GM18868 (cell line): ENCODE measurements around the gene WHRN.

Experiments
- ATAC-seq: cut with Tn5 transposase; IDR thresholded peaks from one replicate; pipeline ENCODE4 v1.9.1; 2021; ENCODE audit warnings: mild to moderate bottlenecking, moderate library complexity; ENCODE audit not compliant: unreplicated experiment

WHRN gene

DNA sequence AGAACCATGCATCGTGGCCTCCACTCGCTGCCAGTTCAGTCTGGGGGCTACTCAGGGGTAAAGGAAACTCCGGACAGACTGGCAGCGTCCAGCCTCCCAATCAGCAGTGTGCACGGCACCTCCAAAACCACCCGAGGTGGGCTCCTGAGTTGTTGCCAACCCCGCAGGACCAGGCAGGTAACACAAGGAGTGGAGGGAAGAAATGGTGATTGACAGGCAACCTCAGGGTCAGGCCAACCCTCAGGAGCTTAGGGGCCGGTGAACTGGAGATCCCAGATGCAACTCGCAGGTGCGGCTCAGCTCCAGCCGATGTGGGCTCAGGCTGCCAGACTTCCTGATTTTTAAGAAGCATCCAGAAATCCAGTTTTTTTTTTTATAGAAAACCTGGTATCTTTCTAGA, 80.1 kb downstream of the WHRN start:
- no peak for ATAC-seq

DNA sequence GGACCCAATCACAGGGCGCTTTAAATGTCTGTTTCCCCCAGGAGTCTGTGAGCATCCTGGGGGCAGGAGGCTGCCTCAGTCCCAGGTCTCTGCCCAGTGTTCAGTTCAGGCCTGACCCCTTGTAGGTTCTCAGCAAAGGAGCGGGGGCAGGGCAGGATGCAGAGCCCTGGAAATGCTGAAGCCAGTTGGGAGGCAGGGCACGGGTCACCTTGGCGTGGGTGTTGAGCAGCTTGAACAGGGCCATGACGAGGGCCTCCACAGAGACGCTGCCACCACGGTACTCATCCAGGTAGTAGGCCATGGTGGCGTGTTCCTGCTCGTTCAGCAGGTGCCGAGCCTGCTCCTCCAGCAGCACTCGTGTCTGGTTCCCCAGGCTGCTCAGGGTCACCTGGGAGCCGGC, 81.1 kb downstream of the WHRN start:
- ATAC-seq = no peak

DNA sequence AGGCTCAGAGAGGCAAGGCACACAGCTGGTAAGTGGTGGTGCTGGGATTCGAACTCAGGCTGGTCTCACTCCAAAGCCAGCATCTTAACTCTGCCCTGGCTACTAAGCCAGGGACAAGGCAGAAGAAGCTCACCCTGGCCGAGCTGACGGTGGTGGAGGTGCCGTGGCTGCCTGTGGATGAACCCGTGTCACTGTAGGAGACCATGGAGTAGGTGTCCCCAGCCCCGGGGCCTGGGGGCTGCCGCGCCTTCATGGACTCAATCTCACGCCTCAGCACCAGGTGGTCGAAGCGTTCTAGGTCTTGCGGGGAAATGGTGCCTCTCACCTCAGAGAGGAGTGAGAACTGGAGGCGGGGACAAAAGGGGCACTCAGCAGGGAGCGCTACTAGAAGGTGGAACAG, 82.1 kb downstream of the WHRN start:
- no peak for ATAC-seq

DNA sequence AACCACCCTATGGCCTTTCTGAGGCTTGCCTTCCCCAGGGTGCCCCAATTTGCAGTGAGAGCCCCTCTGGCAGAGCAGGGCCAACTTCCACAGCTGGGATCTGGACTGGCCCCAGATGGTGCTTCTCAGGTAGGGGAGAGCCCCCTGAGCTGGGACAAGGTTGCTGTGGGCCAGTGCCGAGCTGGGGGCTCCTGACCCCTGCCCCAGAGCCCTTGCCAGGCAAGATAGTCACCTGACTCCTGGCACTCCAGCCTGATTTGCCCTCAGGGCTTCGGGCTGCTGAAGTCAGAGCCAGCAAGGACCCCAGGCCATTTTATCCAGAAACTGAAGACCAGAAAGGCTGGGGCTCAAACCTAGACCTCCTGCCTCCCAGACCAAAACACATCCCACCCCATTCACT, 84.1 kb downstream of the WHRN start:
- ATAC-seq = no peak

DNA sequence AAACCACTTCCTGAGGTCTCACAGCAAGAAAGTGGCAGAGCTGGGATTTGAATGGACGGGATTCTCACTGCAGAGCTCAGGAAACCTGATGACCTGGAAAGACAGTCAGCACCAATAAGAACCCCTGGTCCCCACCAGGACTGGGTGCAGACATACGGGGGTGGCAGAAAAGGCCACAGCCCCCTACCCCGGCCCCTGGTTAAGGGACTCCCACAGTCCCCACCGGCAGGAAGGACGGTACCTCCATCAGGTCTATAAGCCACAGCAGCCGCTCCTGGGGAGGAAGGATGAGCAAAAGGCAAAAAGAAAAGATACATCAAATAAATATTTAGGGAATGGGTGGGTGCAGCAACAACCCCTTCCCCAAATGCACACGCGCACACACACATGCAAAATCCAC, 85.5 kb downstream of the WHRN start:
- ATAC-seq = no peak

DNA sequence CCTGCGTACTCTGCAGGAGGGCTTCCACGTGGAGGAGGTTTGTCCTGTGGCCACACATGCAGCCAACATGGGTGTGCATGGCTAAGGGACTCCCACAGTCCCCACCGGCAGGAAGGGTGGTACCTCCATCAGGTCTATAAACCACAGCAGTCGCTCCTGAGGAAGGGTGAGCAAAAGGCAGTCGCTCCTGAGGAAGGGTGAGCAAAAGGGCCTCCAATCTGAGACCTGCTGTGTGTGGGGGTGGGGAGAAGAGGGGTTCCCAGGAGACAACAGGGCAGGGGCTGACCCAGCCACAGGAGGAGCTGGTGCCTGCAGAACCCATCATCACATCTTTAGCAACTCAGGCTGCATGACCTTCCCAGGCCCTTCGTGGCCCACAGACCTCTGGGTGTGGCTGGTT, 87.2 kb downstream of the WHRN start:
- ATAC-seq = no peak

DNA sequence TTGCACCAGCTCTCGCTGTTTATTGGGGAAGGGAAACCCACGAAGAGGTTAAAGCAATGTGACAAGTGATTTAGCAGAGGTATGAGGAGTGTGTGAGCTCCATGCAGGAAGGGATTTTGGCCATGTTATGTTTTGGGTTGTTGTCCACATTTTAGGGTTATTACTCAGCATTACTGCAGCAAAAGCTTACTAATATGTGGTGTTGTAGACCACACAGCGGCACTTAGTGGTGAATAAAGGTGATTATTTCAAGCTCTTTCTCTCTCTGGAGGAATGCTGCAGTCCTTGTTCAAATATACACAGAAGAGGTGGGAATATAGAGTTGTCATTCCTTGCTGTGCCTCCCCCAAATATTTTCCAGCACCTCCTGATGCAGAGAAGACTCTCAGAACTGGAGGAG, 87.8 kb downstream of the WHRN start:
- no peak for ATAC-seq

DNA sequence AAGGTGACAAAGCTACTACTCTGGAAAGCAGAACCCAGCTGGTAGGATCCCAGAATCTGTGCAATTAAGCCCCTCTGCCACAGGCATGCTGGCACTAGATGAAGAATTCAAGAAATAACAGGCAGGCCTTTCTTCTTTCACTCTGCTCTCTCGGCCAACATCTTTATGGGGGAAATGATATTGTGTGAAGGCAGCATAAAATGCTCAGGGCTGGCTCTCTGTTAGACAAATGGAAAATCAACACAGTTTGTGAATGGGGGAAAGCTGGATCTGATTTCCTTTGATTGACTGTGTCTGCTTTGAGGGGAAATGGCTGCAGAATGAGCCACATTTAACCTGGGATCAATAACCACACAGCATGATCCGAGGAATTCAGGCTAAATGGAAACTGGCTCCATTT, 88.4 kb downstream of the WHRN start:
- no peak for ATAC-seq

DNA sequence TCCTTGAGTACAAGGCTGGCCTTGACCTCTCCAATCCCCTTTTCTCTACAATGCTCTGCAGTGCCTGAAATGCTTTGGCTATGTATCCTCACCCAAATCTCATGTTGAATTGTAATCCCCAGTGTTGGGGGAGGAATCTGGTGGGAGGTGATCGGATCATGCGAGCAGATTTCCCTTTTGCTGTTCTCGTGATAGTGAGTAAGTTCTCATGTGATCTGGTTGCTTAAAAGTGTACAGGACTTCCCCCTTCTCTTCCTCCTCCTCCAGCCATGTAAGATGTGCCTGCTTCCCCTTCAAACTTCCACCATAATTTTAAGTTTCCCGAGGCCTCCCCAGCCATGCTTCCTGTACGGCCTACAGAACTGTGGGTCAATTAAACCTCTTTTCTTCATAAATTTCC, 89.0 kb downstream of the WHRN start:
- no peak for ATAC-seq

DNA sequence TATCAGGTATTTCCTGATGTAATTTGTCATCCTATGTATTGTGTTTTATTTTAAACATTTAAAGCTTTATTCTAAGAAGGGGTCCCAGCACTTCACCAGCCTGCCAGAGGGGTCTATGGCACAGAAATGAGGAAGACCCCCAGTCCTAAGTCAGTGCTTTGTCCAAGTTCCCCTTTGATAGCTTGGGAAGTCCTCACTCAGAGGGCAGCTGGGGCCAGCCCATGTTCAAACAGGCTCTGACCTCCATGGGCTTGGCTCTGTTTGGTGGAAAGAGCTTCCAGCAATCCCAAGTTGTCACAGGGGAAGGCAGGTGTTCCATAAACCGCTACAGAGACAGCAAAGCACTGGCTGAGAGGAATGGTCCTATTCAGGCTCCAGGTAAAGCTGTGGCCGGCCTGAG, 90.9 kb downstream of the WHRN start:
- ATAC-seq = no peak

DNA sequence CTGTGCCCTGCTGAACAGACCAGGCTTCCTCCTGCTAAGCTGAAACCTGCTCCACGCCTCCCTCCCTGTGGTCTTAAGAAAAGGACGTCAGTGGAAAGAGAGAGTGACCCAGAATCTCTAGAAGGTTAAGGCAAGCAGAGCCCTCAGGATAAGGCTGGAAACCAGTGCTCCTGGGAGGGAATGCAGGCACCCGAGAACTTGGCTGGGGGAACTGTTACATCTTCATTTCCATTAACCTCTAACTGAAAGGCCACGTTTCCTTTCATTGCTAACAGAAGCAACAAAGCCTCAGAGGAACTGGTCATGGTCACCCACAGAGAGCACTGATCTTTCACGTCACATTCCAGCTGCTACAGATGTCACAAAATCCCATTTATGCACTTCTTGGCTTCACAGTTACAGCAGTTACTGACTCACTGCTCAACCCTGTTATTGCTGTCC, 91.4 kb downstream of the WHRN start:
- ATAC-seq = no peak

DNA sequence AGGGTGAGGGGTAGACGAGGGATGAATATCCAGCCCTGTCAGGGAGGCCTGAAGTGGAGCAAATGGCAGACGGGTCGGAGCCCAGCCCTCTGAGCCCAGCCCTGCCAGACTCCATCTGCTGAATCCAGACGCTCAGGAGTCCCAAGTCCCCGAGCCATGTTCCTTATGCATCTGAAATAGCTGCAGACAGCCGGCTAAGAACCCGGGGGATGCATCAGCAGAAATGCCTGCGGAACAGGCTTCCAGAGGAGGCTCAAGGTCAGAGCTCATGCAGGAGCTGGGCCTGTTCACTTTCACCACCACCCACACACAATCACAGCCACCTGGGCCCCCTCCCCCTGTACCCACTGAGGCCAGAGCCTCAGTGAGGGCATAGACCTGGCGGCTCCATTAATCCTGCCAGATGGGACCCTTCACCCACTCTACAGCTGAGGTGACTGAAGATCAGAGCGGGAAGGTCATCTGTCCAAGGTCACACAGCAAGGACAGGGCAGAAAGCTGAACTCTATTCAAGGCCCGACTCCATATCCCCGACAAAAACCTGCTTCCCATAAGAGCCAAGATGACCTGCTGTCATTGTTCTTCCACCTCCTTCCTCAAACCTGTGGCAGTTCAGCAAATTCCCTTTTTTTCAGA, 93.1 kb downstream of the WHRN start:
- no peak for ATAC-seq

DNA sequence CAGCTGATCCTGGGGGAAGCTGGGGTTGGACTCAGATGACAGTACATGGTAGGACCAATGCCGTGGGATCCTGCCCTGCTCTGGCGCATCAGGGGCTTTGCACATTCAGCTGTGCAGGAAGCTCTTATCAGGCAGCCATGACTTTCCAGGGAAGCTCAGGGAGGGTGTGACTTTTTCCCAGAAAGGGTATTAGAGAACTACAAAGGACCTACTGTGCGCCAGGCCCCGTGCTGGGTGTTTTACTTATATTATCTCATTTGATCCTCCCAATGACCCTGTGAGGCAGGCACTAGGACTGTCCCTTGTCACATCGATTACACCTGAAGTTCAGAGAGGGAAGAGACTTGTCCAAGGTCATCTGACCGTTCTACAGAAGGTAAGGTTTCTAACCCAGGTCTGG, 93.8 kb downstream of the WHRN start:
- ATAC-seq = no peak

DNA sequence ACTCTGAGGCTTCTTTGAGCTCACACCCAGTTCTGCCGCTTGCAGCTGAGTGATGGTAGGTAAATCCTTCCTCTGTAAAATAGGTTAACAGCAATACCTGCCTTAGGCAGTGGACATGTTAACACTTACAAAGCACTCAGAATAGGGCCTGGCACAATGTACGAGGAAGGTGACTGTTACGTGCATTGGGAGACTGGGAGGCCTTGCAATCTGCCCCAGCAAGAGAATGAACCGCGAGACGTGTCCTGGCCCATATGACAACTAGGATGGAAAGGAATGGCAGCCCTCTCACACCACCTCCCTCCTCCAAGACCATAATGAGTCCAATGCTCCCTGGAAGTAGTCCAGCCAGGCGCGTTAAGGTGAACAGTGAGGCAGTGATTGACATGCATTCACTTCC, 94.4 kb downstream of the WHRN start:
- ATAC-seq = no peak

DNA sequence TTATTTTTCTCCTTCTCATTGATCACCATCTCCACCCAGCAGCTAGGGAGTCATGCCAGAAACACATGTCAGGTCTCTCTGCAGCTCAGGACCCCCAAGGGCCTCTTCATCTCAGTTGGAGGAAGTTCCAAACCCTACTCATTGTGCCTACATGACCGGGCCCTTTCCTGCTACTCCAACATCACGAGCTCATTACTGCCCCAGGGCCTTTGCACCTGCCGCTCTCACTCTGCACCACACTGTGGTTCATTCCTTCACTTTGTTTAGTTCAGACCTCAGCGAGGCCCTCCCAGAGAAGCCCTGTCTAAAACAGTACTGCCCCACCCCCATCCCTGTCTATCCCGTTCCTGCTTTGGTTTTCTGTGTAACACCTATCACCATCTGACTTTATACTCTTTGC, 95.4 kb downstream of the WHRN start:
- no peak for ATAC-seq

DNA sequence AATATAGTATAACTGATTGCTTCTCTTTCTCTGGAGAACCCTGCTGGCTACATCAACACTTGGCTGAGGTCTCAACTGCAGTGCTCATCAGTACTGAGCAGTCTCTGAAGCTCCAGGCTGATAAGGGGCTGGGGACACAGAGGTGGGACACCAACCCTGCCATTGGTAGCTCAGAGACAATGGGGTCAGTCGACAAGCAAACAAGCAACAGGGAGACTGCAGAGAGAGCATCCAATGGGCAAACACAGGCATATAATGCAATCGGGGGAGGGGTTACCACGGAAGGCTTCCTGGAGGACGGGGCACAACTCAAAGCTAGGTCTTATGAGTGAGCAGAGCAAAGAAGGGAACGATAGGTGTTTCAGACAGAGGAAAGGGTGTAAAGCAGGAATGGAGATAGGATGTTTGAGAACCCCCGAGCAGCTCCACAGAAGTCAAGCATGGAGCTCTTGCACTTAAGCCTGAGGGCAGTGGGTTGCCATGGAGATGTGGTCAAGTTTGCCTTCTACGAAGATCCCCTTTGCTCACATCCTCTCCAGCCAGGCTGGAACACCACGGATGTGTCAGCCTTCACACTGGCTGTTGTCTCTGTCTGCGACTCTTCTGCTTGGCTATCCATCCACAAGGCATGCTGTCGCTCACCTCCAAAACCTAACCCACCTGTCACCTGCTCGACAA, 96.0 kb downstream of the WHRN start:
- ATAC-seq = no peak

DNA sequence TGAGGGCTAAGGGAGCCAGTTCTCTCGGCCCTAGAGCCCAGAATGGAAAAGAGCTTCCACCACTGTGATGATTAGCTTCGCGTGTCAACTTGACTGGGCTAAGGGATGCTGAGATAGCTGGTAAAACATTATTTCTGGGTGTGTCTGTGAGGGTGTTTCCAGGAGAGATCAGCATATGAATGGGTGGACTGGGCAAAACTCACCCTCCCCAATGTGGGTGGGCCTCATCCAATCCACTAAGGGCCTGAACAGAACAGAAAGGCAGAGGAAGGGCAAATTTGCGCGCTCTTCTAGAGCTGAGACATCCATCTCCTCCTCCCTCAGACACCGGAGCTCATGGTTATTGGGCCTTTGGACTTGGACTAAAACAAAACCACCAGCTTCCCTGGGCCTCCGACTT, 96.6 kb downstream of the WHRN start:
- no peak for ATAC-seq

DNA sequence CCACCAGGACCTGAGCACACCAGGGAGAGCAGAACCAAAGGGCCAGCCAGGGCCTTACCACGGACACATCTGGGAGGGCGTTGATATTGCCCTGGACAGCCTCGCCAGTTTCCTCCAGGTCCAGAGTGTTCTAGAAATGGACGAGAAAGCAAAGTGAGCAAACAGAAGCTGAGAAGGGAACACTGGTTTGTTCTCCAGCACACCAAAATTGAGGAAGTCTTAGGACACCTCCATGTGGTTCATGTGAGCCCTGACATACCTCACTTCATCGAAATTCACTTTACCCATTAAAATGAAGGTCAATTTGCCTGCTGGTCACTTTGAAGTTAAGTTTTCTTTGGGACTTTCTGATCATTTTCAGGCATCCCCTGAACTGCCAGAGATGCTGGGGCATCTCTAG, 97.4 kb downstream of the WHRN start:
- no peak for ATAC-seq

DNA sequence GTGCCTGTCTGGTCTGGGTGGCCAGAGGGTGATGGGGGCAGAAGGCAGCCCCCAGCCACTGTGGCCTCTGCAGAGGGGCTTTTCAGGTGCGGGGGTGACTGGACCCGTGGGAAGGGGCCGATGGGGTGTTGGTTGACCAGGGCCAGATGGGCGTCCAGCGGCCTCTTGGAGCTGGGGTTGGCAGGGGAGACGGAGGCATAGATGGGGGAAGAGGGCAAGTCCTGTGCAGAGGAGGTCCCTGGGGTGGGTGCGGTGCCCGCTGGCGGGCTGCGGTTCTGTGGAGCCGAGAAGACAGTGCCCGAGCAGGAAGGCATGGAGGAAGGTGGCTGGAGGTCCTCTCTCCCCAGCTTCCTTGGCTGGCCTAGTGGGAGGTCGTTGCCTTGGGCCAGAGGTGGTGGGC, 98.8 kb downstream of the WHRN start:
- no peak for ATAC-seq

DNA sequence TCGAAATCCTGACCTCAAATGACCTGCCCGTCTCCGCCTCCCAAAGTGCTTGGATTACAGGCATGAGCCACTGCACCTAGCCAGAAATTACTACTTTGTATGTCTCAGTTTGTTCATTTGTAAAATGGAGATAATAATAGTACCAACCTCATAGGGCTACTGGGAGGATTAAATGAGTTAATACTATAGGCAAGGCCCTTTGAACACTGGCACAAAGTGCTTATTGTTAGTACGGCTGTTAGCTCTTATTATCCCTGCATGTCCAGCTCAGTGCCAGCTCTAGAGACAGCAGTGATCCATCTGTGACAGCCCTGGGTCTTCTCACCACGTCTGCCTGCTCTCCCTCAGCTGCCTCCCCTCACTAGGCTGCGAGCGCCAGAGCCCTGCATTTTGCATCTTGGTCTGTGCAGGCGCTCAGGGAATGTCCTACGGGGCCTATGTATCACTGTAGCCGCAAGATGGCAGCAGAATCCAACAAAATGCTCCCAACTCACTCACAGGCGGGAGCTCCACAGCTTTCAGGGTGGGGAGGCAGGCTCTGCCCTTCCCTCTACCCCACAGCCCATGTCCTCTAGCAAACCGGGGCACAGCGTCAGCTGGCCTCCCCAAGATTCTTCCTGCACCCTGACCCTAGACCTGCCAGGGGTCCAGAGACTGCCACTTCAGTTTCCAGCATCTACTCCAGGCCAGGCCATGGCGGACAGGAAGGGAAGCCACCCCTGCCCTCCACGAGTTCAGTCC, 99.8 kb downstream of the WHRN start:
- ATAC-seq = peak; percentile 89

DNA sequence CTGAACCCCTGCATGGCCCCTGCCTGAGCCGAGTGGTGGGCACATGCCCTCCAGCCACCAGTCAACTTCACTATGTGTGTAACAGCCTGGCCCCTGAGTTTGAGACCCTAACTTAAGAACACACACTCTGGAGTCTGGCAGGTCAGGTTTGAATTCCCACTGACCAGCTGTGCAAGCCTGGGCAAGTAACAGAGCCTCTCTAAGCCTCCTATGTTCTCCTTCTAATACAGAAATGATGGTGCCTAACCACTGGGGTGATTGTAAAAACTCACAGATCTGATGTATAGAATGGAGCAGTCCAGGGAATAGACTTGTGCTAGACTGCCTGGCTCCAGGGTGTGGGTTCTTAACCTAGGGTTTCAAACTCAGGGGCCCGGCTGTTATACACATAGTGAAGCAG, 100.7 kb downstream of the WHRN start:
- ATAC-seq = no peak

DNA sequence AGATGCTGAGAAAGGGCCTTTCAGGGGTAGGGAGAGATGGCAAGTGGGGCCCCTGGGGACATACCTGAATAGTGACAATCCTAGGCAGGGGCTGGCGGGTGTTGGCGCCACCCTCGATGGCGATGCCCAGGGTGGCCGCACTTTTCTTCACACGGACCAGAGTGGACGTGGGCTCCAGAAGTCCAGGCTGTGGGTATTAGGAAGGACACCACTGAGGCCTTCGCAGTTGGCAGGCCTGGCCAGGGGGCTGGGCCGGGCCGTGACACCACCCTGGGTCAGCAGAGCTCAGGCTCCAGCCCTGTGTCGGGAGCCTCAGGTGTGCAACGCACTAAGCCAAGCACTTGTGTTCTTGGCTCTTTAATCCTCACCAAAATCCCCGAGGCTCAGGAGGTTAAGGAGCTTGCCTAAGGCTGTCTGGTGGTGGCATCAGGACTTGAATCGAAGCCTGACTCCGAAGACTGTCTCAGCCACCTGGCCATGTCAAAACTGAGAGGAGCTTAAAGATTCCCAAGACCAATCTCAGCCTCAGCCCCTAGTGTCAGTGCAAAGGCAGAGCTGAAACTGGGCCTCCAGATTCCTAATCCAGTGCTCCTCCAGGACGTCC, 102.0 kb downstream of the WHRN start:
- no peak for ATAC-seq
